Left ventricle myocardium inferior (tissue), 1 donor: ENCODE data around the gene CD300C. TPM values are rescaled to one million over a fixed set of nuclear protein-coding genes. Genes with fewer than 3 reads are reported as not detected.
"Not testable (repeated sequence)": the region's sequence is repeated elsewhere in the genome, so short reads cannot be mapped to it uniquely, and the experiment has no call there.

ENCODE experiments used
- DNase-seq: peaks from one replicate; pipeline ENCODE4 v3.0.0-alpha.2; 2020
- H3K27ac ChIP-seq: fragments of 200-600 bp; replicated peaks from 2 replicates; pipeline ENCODE4 v1.8.0; 2021
- H3K27me3 ChIP-seq: fragments of 200-600 bp; 2 replicates; pipeline ENCODE4 v1.8.0; 2021; ENCODE audit warnings: low read depth
- H3K36me3 ChIP-seq: fragments of 200-600 bp; 2 replicates; pipeline ENCODE4 v1.8.0; 2021
- H3K4me1 ChIP-seq: fragments of 200-600 bp; 2 replicates; pipeline ENCODE4 v1.8.0; 2021
- H3K4me3 ChIP-seq: fragments of 200-600 bp; 2 replicates; pipeline ENCODE4 v1.8.0; 2021; ENCODE audit warnings: mild to moderate bottlenecking, moderate library complexity
- H3K9me3 ChIP-seq: fragments of 200-600 bp; replicated peaks from 2 replicates; pipeline ENCODE4 v1.8.0; 2021
- intact Hi-C: fragments of 100-400 bp; cut with micrococcal nuclease; formaldehyde crosslinking; loops from one replicate; pipeline ENCODE4 v1.11.0; 2022
- total RNA-seq: library from RNA; stranded (reverse); fragmentation: NEBNext Ultra II Directional; extraction: Animal tissue kit (Norgen Biotek cat#: 25700); gene quantifications from one replicate; pipeline ENCODE4 v1.2.1, GENCODE V29; 2021
- TF ChIP-seq, protein P1 (sequence below): fragments of 200-600 bp; IDR thresholded peaks from 2 replicates; pipeline ENCODE4 v1.8.0; 2021; ENCODE audit warnings: antibody characterized with exemption, mild to moderate bottlenecking, borderline replicate concordance
- donor health status: DM: no; HTN: yes; CAD: no; lungs with severe emphysema.

Gene CD300C
- total RNA-seq, 1 donor from 2014 or later = 0.71 TPM

GRCh38 chr17:74520790-74521480, 25.0 kb downstream of the CD300C start:
- Histone ChIP-seq H3K27ac (peak overlapping the region; percentile 57), H3K4me1 (no peaks in the 10 kb centered on the region), H3K27me3 (peaks cover 42% of the 10 kb centered on the region), H3K36me3 (no peaks in the 10 kb centered on the region), H3K9me3 (peaks cover 13% of the 10 kb centered on the region), H3K4me3 (no peak overlapping the region)
- intact Hi-C loops = no loop called here
- no peak for DNase-seq
- TF ChIP-seq, protein P1, sequence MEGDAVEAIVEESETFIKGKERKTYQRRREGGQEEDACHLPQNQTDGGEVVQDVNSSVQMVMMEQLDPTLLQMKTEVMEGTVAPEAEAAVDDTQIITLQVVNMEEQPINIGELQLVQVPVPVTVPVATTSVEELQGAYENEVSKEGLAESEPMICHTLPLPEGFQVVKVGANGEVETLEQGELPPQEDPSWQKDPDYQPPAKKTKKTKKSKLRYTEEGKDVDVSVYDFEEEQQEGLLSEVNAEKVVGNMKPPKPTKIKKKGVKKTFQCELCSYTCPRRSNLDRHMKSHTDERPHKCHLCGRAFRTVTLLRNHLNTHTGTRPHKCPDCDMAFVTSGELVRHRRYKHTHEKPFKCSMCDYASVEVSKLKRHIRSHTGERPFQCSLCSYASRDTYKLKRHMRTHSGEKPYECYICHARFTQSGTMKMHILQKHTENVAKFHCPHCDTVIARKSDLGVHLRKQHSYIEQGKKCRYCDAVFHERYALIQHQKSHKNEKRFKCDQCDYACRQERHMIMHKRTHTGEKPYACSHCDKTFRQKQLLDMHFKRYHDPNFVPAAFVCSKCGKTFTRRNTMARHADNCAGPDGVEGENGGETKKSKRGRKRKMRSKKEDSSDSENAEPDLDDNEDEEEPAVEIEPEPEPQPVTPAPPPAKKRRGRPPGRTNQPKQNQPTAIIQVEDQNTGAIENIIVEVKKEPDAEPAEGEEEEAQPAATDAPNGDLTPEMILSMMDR = no peak

DNA sequence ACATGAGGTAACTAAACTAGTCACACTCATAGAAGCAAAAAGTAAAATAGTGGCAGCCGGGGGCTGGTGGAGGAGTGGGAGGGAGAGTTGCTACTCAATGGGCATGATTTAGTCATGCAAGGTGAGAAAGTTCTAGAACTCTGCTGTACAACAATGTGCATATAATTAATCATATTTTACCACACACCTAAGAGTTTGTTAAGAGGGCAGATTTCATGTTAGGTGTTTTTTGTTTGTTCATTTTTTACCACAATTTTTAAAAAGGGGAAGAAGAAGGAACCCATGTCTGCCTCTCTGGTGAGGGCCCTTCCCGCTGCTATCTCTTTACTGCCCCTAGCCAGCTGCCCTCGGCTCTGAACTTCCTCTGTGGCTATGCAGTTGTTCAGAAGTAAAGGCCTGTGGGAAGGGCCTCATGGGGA, 25.9 kb downstream of the CD300C start:
- peaks cover 37% of the 10 kb centered on the region for H3K27me3 ChIP-seq
- H3K27ac ChIP-seq = peak overlapping the region; percentile 57
- peaks cover 13% of the 10 kb centered on the region for H3K9me3 ChIP-seq
- intact Hi-C loops = no loop called here
- DNase-seq = no peak
- no peaks in the 10 kb centered on the region for H3K4me1 ChIP-seq
- H3K36me3 ChIP-seq = no peaks in the 10 kb centered on the region
- H3K4me3 ChIP-seq = no peak overlapping the region
- TF ChIP-seq, protein P1 = no peak

DNA sequence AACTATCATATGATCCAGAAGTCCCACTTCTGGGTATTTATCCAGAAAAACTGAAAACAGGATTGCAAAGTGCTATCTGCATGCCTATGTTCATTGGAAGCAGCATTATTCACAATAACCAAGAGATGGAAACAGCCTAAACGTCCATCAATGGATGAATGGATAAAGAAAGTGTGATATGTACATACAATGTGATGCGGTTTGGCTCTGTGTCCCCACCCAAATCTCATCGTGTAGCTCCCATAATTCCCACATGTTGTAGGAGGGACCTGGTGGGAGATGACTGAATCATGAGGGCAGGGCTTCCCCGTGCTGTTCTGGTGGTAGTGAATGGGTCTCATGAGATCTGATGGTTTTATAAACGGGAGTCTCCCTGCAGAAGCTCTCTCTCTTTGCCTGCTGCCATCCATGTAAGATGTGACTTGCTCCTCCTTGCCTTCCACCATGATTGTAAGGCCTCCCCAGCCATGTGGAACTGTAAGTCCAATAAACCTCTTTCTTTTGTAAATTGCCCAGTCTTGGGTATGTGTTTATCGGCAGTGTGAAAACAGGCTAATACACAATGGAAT, 27.4 kb downstream of the CD300C start:
- intact Hi-C loops = not testable (repeated sequence)

GRCh38 chr17:74516561-74517328, 29.2 kb downstream of the CD300C start:
- TF ChIP-seq, protein P1 = no peak
- Histone ChIP-seq H3K27me3 (peaks cover 35% of the 10 kb centered on the region), H3K4me3 (no peak overlapping the region), H3K27ac (no peak overlapping the region), H3K36me3 (no peaks in the 10 kb centered on the region), H3K4me1 (peaks cover 5% of the 10 kb centered on the region), H3K9me3 (peaks cover 5% of the 10 kb centered on the region)
- intact Hi-C loops = no loop called here
- no peak for DNase-seq

More for the DNA sequence above, 27.4 kb downstream of the CD300C start:
- H3K4me3 ChIP-seq, H3K4me1 ChIP-seq, H3K36me3 ChIP-seq, DNase-seq, H3K9me3 ChIP-seq, H3K27ac ChIP-seq: not testable (repeated sequence)
- H3K27me3 ChIP-seq = peaks cover 35% of the 10 kb centered on the region

- Histone ChIP-seq H3K9me3 (peaks cover 5% of the 10 kb centered on the region), H3K27me3 (peaks cover 34% of the 10 kb centered on the region), H3K4me1 (peaks cover 8% of the 10 kb centered on the region), H3K36me3 (no peaks in the 10 kb centered on the region), H3K4me3 (no peak overlapping the region), H3K27ac (no peak overlapping the region)
- intact Hi-C loops = no loop called here
- no peak for DNase-seq
- TF ChIP-seq, protein P1 = no peak
Observed at GRCh38 chr17:74515941-74516340, 30.0 kb downstream of the CD300C start.
